GM12873 (cell line): ENCODE measurements around the gene MEX3B.

ENCODE experiments used
- CTCF ChIP-seq: IDR thresholded peaks from 2 replicates; pipeline ENCODE4 v1.5.1; 2012; ENCODE audit warnings: low read depth, mild to moderate bottlenecking, moderate library complexity, low read length, control low read depth; ENCODE audit not compliant: insufficient read depth; ENCODE audit errors: missing control alignments

MEX3B gene

DNA sequence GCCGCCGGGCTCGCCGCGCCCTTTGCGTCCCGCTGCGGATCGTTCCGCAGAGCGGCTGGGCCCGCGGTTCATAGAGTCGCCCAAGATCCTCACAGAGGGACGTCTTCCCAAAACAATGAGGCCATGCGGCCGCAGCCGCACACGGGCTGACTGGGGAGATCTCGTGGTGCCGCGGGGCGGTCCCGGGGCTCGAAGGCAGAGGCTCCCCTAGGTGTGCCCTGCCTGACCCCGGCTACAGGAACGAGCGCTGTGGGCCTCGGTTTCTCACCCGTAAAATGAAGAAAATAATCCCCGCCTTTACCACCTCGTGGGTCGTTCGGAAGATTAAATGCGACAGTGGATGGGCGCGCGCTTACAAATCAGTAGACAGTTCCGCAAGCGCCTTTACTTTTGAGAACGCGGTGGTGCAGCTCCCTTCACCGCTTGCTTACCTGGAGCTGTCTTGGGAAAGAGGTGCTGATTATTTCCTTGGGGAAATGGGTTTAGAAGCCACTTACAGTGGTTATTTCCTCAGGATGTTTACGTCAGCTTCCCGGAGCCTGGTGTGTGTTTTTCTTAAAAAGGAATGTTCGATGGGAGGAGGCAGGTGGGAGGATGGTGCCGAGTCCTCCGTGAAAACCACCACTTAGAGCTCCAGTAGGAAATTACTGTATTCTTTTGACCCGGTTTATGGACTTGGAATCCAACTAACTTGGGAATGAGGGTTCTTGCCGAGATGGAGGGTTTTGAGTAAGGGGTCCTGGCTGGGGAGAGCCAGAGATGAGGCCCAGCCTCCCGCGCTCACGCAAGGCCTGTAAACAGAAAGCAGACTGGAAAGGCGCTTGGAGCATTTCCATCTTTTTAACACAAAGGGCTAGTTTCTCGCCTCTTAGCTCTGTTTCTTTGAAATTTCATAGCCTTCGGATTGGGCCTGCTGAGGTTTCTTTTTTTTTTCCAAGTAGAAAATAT lies 1.9 kb upstream of the MEX3B start:
- no peak for TF ChIP-seq CTCF

- peak; percentile 57 for TF ChIP-seq CTCF
Measured at GRCh38 chr15:82046666-82047452, 1.0 kb upstream of the MEX3B start.

- TF ChIP-seq CTCF: no peak
Measured at GRCh38 chr15:82045179-82045891, 483 bp downstream of the MEX3B start.

DNA sequence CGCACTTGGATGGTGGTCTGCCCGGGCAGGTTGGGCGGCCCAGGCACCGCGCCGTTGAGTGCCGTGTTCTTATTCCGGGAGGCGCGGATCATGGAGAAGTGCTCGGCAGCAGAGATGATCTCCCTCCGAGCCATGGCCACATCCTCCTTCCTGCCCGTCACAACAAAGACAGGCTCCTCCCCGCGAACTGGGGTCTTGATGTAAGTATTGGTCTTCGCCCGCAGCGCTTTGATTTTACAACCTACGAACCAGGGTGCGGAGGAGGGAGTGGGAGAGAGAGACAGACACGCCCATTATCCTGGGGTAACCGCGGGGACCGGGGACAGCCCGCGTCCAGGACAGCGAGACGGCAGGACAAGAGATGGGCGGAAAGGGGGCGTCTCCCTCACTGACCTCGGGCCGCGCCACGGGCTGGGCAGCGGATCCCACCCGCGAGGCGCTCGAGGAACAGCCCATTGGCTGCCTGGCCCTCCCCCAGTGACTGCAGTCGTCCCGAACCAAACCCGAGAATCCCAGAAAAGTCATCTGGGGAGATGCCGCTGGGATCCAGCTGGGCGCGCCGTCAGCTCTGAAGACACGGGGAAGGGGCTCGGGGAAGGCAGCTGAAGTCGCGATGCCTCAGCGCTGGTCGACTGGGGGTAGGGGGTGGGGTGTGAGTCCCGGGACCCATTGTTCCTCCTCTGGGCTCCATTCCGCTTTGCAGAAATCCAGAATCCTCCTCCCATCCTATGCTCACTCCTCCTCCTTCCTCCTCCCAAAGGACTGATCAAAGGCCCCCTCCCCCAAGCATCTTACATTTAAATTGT lies 1.2 kb downstream of the MEX3B start:
- TF ChIP-seq CTCF: no peak

GRCh38 chr15:82043796-82044372 lies 1.9 kb downstream of the MEX3B start:
- no peak for TF ChIP-seq CTCF

- TF ChIP-seq CTCF: no peak
Measured at GRCh38 chr15:82043130-82043673, 2.6 kb downstream of the MEX3B start.
